NT2/D1 (cell line): ENCODE results near the gene SMG5.

Source experiments
- DNase-seq: peaks from one replicate; pipeline ENCODE4 v3.0.0-alpha.2; 2011; ENCODE audit warnings: low read depth, low spot score
- H3K27me3 ChIP-seq: 2 replicates; pipeline ENCODE4 v1.6.0; 2011; ENCODE audit warnings: mild to moderate bottlenecking; ENCODE audit not compliant: insufficient read length, insufficient read depth
- H3K36me3 ChIP-seq: 2 replicates; pipeline ENCODE4 v1.6.1; 2011; ENCODE audit warnings: mild to moderate bottlenecking, low read length, mixed read lengths; ENCODE audit not compliant: insufficient read depth, insufficient read length
- H3K4me1 ChIP-seq: 2 replicates; pipeline ENCODE4 v1.5.1; 2011; ENCODE audit not compliant: insufficient read depth, insufficient read length
- H3K4me3 ChIP-seq: 2 replicates; pipeline ENCODE4 v1.5.1; 2011; ENCODE audit warnings: low read depth; ENCODE audit not compliant: insufficient read length
- H3K9ac ChIP-seq: 2 replicates; pipeline ENCODE4 v1.6.0; 2011; ENCODE audit warnings: low read depth; ENCODE audit not compliant: insufficient read length
- H3K9me3 ChIP-seq: 2 replicates; pipeline ENCODE4 v1.5.1; 2011; ENCODE audit warnings: mild to moderate bottlenecking, low read length; ENCODE audit not compliant: insufficient read depth
- SUZ12 ChIP-seq: IDR thresholded peaks from 2 replicates; pipeline ENCODE4 v1.6.1; 2011; ENCODE audit not compliant: insufficient read length, insufficient read depth; ENCODE audit errors: extremely low read depth
- YY1 ChIP-seq: IDR thresholded peaks from 2 replicates; pipeline ENCODE4 v1.6.1; 2011; ENCODE audit not compliant: insufficient read length, insufficient read depth
- ZNF274 ChIP-seq: IDR thresholded peaks from 2 replicates; pipeline ENCODE4 v1.6.1; 2011; ENCODE audit warnings: mild to moderate bottlenecking, low read depth, low read length

SMG5 gene

GRCh38 chr1:156248323-156248683, 34.3 kb downstream of the SMG5 start:
- no peak overlapping the region for H3K9ac ChIP-seq
- DNase-seq = no peak
- no peaks in the 10 kb centered on the region for H3K9me3 ChIP-seq
- H3K4me3 ChIP-seq = no peak overlapping the region
- H3K36me3 ChIP-seq = peaks cover 91% of the 10 kb centered on the region
- H3K27me3 ChIP-seq = no peaks in the 10 kb centered on the region
- H3K4me1 ChIP-seq = peaks cover 47% of the 10 kb centered on the region
- TF ChIP-seq SUZ12 = no peak
- no peak for TF ChIP-seq ZNF274
- TF ChIP-seq YY1 = no peak

GRCh38 chr1:156247460-156248322, 34.9 kb downstream of the SMG5 start, which contains the start of gene PAQR6:
PAQR6 (minus strand) TSS chr1:156248056; CDS start chr1:156246731, 1,325 bp downstream.
- Histone ChIP-seq H3K27me3 (no peaks in the 10 kb centered on the region), H3K4me3 (no peak within 1 kb of the TSS), H3K36me3 (peaks cover 87% of the 10 kb centered on the region), H3K4me1 (peaks cover 47% of the 10 kb centered on the region), H3K9ac (no peak within 1 kb of the TSS), H3K9me3 (no peaks in the 10 kb centered on the region)
- no peak for DNase-seq
- no peak for TF ChIP-seq SUZ12
- no peak for TF ChIP-seq ZNF274
- TF ChIP-seq YY1 = no peak

GRCh38 chr1:156246781-156247459, 35.7 kb downstream of the SMG5 start:
- no peak for DNase-seq
- Histone ChIP-seq H3K4me3 (no peak overlapping the region), H3K36me3 (peaks cover 87% of the 10 kb centered on the region)

DNA sequence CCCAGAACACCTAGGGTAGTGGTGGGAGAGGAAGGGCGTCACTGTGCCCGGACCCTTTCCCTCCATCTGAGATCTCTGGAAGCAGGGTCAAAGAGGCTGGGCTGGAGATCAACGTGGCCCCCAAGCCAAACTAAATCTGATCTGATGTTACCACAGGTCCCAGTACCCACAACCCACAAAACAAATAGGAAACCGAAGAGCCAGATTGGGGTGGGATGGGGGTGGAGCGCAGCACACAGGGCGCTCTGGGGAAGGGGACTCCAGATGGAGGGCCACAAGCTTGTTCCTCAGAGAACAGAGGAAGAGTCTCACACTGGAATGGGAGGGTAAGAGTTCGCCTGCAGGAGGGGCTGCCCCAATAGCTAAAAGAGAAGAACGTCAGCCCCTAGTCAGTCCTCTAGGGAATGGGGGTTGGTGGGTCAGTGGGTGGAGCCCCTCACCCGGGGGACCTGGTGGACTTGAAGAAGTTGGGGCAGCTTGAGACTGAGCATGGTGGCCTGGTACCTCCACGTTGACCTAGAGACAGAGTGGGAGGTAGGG, 36.3 kb downstream of the SMG5 start:
- DNase-seq = no peak
- Histone ChIP-seq H3K9me3 (no peaks in the 10 kb centered on the region), H3K4me1 (peaks cover 44% of the 10 kb centered on the region), H3K36me3 (peaks cover 83% of the 10 kb centered on the region), H3K4me3 (no peak overlapping the region), H3K27me3 (no peaks in the 10 kb centered on the region), H3K9ac (no peak overlapping the region)
- TF ChIP-seq ZNF274 (no peak), YY1 (no peak), SUZ12 (no peak)

More at GRCh38 chr1:156246781-156247459, 35.7 kb downstream of the SMG5 start:
- peaks cover 46% of the 10 kb centered on the region for H3K4me1 ChIP-seq
- H3K27me3 ChIP-seq = no peaks in the 10 kb centered on the region
- H3K9ac ChIP-seq = no peak overlapping the region
- TF ChIP-seq ZNF274 = no peak
- no peak for TF ChIP-seq SUZ12
- H3K9me3 ChIP-seq = no peaks in the 10 kb centered on the region

DNA sequence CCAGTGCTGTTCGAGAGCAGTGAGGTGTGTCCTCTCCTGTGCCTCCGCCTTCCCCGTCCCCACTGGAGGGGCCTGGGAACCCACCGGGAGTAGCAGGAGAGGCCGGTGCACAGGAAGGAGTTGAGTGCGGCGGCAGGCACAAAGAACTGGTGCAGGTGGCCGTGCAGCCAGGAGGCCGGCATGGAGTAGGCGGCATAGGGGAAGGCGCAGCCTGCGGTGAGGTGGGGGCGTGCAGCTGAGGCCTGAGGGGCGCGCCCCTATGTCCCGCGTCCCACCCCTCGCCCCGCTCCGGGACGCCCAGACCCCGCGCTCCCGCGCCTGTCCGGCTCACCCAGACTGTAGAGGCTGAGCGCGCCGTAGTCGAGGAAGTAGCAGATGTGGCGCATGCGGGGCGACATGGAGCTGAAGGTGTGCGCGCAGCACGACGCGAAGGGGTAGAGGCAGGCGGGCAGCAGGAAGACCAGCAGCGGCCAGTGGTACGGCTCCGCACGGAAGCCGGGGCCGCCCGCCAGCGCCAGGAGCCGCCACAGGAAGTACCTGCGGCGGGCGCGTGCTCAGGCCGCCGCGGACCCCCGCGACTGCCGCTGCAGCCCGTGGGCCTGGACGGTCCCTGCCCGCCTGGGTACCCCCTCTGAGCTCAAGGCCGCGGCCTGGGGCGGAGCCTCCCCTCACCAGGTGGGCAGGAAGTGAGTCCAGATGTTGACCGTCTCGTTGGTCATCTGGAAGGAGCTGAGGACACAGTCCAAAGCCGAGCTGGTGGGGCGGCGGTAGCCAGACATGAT, 37.0 kb downstream of the SMG5 start:
- Histone ChIP-seq H3K9ac (no peak overlapping the region), H3K4me3 (no peak overlapping the region), H3K36me3 (peaks cover 83% of the 10 kb centered on the region), H3K9me3 (no peaks in the 10 kb centered on the region), H3K27me3 (no peaks in the 10 kb centered on the region), H3K4me1 (peaks cover 45% of the 10 kb centered on the region)
- no peak for DNase-seq
- TF ChIP-seq YY1 = no peak
- no peak for TF ChIP-seq ZNF274
- TF ChIP-seq SUZ12 = no peak

DNA sequence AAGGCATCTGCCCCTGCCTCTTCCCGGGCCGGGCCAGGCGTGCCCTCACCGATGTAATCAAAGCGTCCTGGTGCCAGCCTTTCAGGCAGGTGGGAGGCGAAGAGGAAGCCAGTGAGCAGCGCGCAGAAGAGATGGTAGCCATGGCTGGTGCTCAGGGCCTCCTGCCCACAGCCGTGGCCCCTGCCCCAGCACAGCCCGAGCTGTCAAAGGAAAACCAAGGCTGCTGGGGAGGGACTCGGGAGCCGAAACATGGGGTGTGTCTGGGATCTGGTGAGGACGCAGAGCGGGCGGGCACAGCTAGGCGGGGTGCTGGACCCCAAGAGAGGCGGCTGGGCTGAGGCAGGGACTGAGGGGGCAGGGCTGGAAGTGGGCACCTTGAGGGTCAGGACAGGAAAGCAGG, 37.9 kb downstream of the SMG5 start:
- TF ChIP-seq ZNF274 = no peak
- no peak for TF ChIP-seq SUZ12
- no peak for TF ChIP-seq YY1
- peaks cover 40% of the 10 kb centered on the region for H3K4me1 ChIP-seq
- no peaks in the 10 kb centered on the region for H3K27me3 ChIP-seq
- H3K36me3 ChIP-seq = peaks cover 78% of the 10 kb centered on the region
- no peaks in the 10 kb centered on the region for H3K9me3 ChIP-seq
- no peak overlapping the region for H3K4me3 ChIP-seq
- no peak for DNase-seq
- no peak overlapping the region for H3K9ac ChIP-seq
